H9 (cell line): ENCODE data around the gene AKR1C8. TPM values are rescaled to one million over a fixed set of nuclear protein-coding genes. Genes with fewer than 3 reads are reported as not detected.
"Not testable (repeated sequence)": the region's sequence is repeated elsewhere in the genome, so short reads cannot be mapped to it uniquely, and the experiment has no call there.

ENCODE experiments used
- DNase-seq: peaks from one replicate; pipeline ENCODE4 v3.0.0-alpha.2; 2017
- H2AFZ ChIP-seq: one replicate; pipeline ENCODE4 v1.6.1; 2013; ENCODE audit warnings: mild to moderate bottlenecking, low read length, control low read depth, moderate library complexity
- H2AK5ac ChIP-seq: 2 replicates; pipeline ENCODE4 v1.6.1; 2013; ENCODE audit warnings: low read length, control low read depth, mixed read lengths; ENCODE audit not compliant: insufficient read length
- H2BK120ac ChIP-seq: one replicate; pipeline ENCODE4 v1.6.1; 2013; ENCODE audit warnings: low read depth, mild to moderate bottlenecking, low read length, control low read depth, inconsistent platforms; ENCODE audit not compliant: poor library complexity, severe bottlenecking
- H2BK12ac ChIP-seq: 2 replicates; pipeline ENCODE4 v1.6.1; 2013; ENCODE audit warnings: low read length, control low read depth, mixed read lengths, low read depth; ENCODE audit not compliant: insufficient read length
- H2BK15ac ChIP-seq: 2 replicates; pipeline ENCODE4 v1.6.1; 2013; ENCODE audit warnings: low read depth, low read length, control low read depth
- H2BK20ac ChIP-seq: one replicate; pipeline ENCODE4 v1.6.1; 2013; ENCODE audit warnings: low read depth, mild to moderate bottlenecking, low read length, control low read depth, inconsistent platforms; ENCODE audit not compliant: poor library complexity, severe bottlenecking
- H2BK5ac ChIP-seq: 2 replicates; pipeline ENCODE4 v1.6.1; 2013; ENCODE audit warnings: low read length, control low read depth, mixed read lengths; ENCODE audit not compliant: insufficient read length
- H3K14ac ChIP-seq: 2 replicates; pipeline ENCODE4 v1.6.1; 2013; ENCODE audit warnings: low read length, control low read depth; ENCODE audit not compliant: insufficient read depth
- H3K18ac ChIP-seq: 2 replicates; pipeline ENCODE4 v1.6.1; 2013; ENCODE audit warnings: low read depth, mild to moderate bottlenecking, mixed read lengths, low read length, control low read depth; ENCODE audit not compliant: insufficient read length
- H3K23ac ChIP-seq: 2 replicates; pipeline ENCODE4 v1.6.1; 2013; ENCODE audit warnings: low read length, control low read depth, mixed read lengths, low read depth; ENCODE audit not compliant: insufficient read length
- H3K23me2 ChIP-seq: 2 replicates; pipeline ENCODE4 v1.6.1; 2013; ENCODE audit warnings: low read depth, mild to moderate bottlenecking, mixed read lengths, low read length, control low read depth; ENCODE audit not compliant: insufficient read length, poor library complexity, severe bottlenecking
- H3K27ac ChIP-seq: 2 replicates; pipeline ENCODE4 v1.5.1; 2013; ENCODE audit warnings: low read length, control low read depth, mixed read lengths, low read depth; ENCODE audit not compliant: insufficient read length
- H3K27me3 ChIP-seq: 2 replicates; pipeline ENCODE4 v1.6.1; 2013; ENCODE audit warnings: low read length, control low read depth, inconsistent platforms; ENCODE audit not compliant: insufficient read depth
- H3K4ac ChIP-seq: 2 replicates; pipeline ENCODE4 v1.6.1; 2013; ENCODE audit warnings: low read depth, mild to moderate bottlenecking, control low read depth, inconsistent platforms, low read length, moderate library complexity
- H3K4me1 ChIP-seq: 2 replicates; pipeline ENCODE4 v1.6.1; 2013; ENCODE audit warnings: low read length, control low read depth, inconsistent platforms; ENCODE audit not compliant: insufficient read depth
- H3K4me2 ChIP-seq: 2 replicates; pipeline ENCODE4 v1.6.1; 2013; ENCODE audit warnings: low read length, control low read depth, mixed read lengths; ENCODE audit not compliant: insufficient read length, insufficient read depth
- H3K56ac ChIP-seq: 2 replicates; pipeline ENCODE4 v1.6.1; 2013; ENCODE audit warnings: low read depth, mild to moderate bottlenecking, mixed read lengths, low read length, control low read depth; ENCODE audit not compliant: insufficient read length
- H3K79me1 ChIP-seq: 2 replicates; pipeline ENCODE4 v1.6.1; 2013; ENCODE audit warnings: low read depth, mild to moderate bottlenecking, moderate library complexity, low read length, control low read depth, inconsistent platforms; ENCODE audit not compliant: insufficient read depth, poor library complexity, severe bottlenecking
- H3K79me2 ChIP-seq: 2 replicates; pipeline ENCODE4 v1.6.1; 2013; ENCODE audit warnings: low read length, control low read depth, inconsistent platforms; ENCODE audit not compliant: insufficient read depth
- H3K9ac ChIP-seq: 2 replicates; pipeline ENCODE4 v1.6.1; 2013; ENCODE audit warnings: low read length, control low read depth, mixed read lengths; ENCODE audit not compliant: insufficient read length; ENCODE audit errors: extremely low read depth
- H3K9me3 ChIP-seq: one replicate; pipeline ENCODE4 v1.6.1; 2013; ENCODE audit warnings: low read depth, low read length, inconsistent platforms; ENCODE audit not compliant: control insufficient read depth
- H3T11ph ChIP-seq: one replicate; pipeline ENCODE4 v1.6.1; 2013; ENCODE audit warnings: mild to moderate bottlenecking, low read length, control low read depth, inconsistent platforms
- H4K20me1 ChIP-seq: one replicate; pipeline ENCODE4 v1.6.1; 2013; ENCODE audit not compliant: control insufficient read depth, insufficient read length, insufficient read depth
- H4K5ac ChIP-seq: 2 replicates; pipeline ENCODE4 v1.6.1; 2013; ENCODE audit warnings: low read depth, mild to moderate bottlenecking, mixed read lengths, low read length, control low read depth; ENCODE audit not compliant: insufficient read length
- H4K8ac ChIP-seq: replicated peaks from 2 replicates; pipeline ENCODE4 v1.6.1; 2013; ENCODE audit warnings: low read length, control low read depth, mixed read lengths, low read depth; ENCODE audit not compliant: insufficient read length
- H4K91ac ChIP-seq: 2 replicates; pipeline ENCODE4 v1.6.1; 2013; ENCODE audit warnings: low read depth, mild to moderate bottlenecking, moderate library complexity, mixed read lengths, low read length, control low read depth; ENCODE audit not compliant: insufficient read length
- H3K27ac Mint-ChIP-seq, 3 experiments: 2 replicates in 2 of 3; 3 replicates in 1 of 3; pipeline ENCODE4 v1.8.0; 2020 to 2021; ENCODE audit warnings: mixed read lengths in 3 of 3, mild to moderate bottlenecking in 1 of 3, moderate library complexity in 1 of 3
- H3K27me3 Mint-ChIP-seq: 2 replicates; pipeline ENCODE4 v1.8.0; 2021; ENCODE audit warnings: low read depth, mild to moderate bottlenecking, moderate library complexity, mixed read lengths
- H3K36me3 Mint-ChIP-seq, 3 experiments: 2 replicates in 2 of 3; 3 replicates in 1 of 3; pipeline ENCODE4 v1.8.0; 2020 to 2021; ENCODE audit warnings: low read depth in 3 of 3, mixed read lengths in 3 of 3; ENCODE audit not compliant: insufficient read depth in 1 of 3
- H3K4me1 Mint-ChIP-seq, 2 experiments: 2 replicates each; pipeline ENCODE4 v1.8.0; 2020; ENCODE audit warnings: mixed read lengths in 2 of 2
- H3K4me3 Mint-ChIP-seq, 2 experiments: 2 replicates in 1 of 2; 3 replicates in 1 of 2; pipeline ENCODE4 v1.8.0; 2020 to 2021; ENCODE audit warnings: mild to moderate bottlenecking in 2 of 2, mixed read lengths in 2 of 2, moderate library complexity in 1 of 2
- H3K9me3 Mint-ChIP-seq, 2 experiments: 2 replicates in 1 of 2; 3 replicates in 1 of 2; pipeline ENCODE4 v1.8.0; 2020; ENCODE audit warnings: mild to moderate bottlenecking in 2 of 2, mixed read lengths in 2 of 2, moderate library complexity in 1 of 2
- WGBS: extraction: QIAGEN DNeasy Blood & Tissue Kit; methylation state at CpG from one replicate; pipeline ENCODE4 v1.1.7; 2013; ENCODE audit warnings: missing lambda C conversion rate, low lambda C conversion rate, mixed read lengths; ENCODE audit not compliant: insufficient read length; ENCODE audit errors: extremely low coverage; 5-methylcytosine and 5-hydroxymethylcytosine counted together
- total RNA-seq: library from RNA; stranded (reverse); gene quantifications from 2 replicates; pipeline ENCODE4 v1.2.1, GENCODE V29; 2021
- TF ChIP-seq, protein P1 (sequence below): fragments of 200-600 bp; sonication (generic); conservative IDR thresholded peaks from 3 replicates; pipeline ENCODE4 v1.8.0; 2021; ENCODE audit warnings: antibody characterized with exemption, mild to moderate bottlenecking

AKR1C8 gene
- total RNA-seq, 1 experiment from 2014 or later: not detected

DNA sequence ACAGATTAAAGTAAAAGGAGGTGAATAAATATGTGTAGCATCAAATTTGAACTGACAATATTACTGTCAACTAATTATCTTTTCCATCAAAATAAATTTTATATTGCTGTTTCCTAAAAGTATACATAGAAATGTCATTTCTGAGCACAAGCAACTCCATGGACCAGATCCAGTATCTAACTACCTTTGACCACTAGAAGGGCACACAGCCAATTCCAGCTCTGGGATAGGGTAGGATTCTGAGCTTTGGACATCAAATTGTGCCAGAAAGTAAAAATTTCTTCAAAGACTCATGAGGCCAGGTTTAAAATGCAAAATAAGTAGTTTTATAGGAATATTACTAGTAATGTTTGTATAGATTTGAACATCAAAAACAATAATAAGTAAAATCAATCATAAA is 61.1 kb downstream of the AKR1C8 start:
- no peak overlapping the region for H4K91ac ChIP-seq
- Mint-ChIP-seq H3K4me3 (no peak overlapping the region), H3K4me1 (no peaks in the 10 kb centered on the region), H3K9me3 (peaks cover 56 to 79% of the 10 kb centered on the region in 2 experiments), H3K36me3 (peaks cover 3 to 5% (median 4%) of the 10 kb centered on the region in 3 experiments; a peak in 4 of 7 replicates), H3K27ac (no peak overlapping the region), H3K27me3 (peaks cover 2% of the 10 kb centered on the region)
- no peaks in the 10 kb centered on the region for H3K79me1 ChIP-seq
- H2AFZ ChIP-seq: no peak overlapping the region
- no peak overlapping the region for H3T11ph ChIP-seq
- H2BK5ac ChIP-seq: no peak overlapping the region
- no peak overlapping the region for H3K56ac ChIP-seq
- no peak overlapping the region for H3K23ac ChIP-seq
- H3K14ac ChIP-seq: no peak overlapping the region
- no peak overlapping the region for H3K27ac ChIP-seq
- peaks cover 23% of the 10 kb centered on the region for H3K9me3 ChIP-seq
- H3K27me3 ChIP-seq: no peaks in the 10 kb centered on the region
- TF ChIP-seq, protein P1, sequence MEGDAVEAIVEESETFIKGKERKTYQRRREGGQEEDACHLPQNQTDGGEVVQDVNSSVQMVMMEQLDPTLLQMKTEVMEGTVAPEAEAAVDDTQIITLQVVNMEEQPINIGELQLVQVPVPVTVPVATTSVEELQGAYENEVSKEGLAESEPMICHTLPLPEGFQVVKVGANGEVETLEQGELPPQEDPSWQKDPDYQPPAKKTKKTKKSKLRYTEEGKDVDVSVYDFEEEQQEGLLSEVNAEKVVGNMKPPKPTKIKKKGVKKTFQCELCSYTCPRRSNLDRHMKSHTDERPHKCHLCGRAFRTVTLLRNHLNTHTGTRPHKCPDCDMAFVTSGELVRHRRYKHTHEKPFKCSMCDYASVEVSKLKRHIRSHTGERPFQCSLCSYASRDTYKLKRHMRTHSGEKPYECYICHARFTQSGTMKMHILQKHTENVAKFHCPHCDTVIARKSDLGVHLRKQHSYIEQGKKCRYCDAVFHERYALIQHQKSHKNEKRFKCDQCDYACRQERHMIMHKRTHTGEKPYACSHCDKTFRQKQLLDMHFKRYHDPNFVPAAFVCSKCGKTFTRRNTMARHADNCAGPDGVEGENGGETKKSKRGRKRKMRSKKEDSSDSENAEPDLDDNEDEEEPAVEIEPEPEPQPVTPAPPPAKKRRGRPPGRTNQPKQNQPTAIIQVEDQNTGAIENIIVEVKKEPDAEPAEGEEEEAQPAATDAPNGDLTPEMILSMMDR: no peak
- no peak overlapping the region for H2BK20ac ChIP-seq
- no peaks in the 10 kb centered on the region for H3K79me2 ChIP-seq
- H3K9ac ChIP-seq: no peak overlapping the region
- no peak overlapping the region for H2BK12ac ChIP-seq
- H3K18ac ChIP-seq: no peak overlapping the region
- no peak overlapping the region for H4K8ac ChIP-seq
- no peak overlapping the region for H3K4ac ChIP-seq
- no peak overlapping the region for H4K5ac ChIP-seq
- H2BK15ac ChIP-seq: no peak overlapping the region
- no peak for DNase-seq
- no peak overlapping the region for H2AK5ac ChIP-seq
- H3K4me2 ChIP-seq: no peak overlapping the region
- H3K23me2 ChIP-seq: no peaks in the 10 kb centered on the region
- H4K20me1 ChIP-seq: no peaks in the 10 kb centered on the region
- H3K4me1 ChIP-seq: no peaks in the 10 kb centered on the region
- H2BK120ac ChIP-seq: no peak overlapping the region

DNA sequence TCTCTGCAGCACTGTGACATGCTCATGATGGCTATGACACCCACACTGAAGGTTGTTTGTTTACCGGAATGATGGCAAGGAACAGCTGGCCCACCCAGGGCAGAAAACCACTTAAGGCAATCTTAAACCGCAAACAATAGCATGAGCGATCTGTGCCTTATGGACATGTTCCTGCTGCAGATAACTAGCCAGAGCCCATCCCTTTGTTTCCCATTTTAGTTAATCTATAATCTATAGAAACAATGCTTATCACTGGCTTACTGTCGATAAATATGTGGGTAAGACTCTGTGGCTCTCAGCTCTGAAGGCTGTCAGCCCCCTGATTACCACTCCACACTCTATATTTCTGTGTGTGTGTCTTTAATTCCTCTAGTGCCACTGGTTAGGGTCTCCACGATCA is 65.0 kb downstream of the AKR1C8 start:
- H3K18ac ChIP-seq, H3K56ac ChIP-seq, H3K23me2 ChIP-seq, H3K27me3 ChIP-seq, H3K9ac ChIP-seq, H3K27ac Mint-ChIP-seq, H4K8ac ChIP-seq, H2AFZ ChIP-seq, H3K4me1 ChIP-seq, H3K79me1 ChIP-seq, H4K91ac ChIP-seq, H2BK120ac ChIP-seq, H2AK5ac ChIP-seq, H3K4ac ChIP-seq, H3K4me2 ChIP-seq, H4K20me1 ChIP-seq, H3K23ac ChIP-seq, H3K14ac ChIP-seq, H2BK15ac ChIP-seq, DNase-seq, H3K27me3 Mint-ChIP-seq, H3T11ph ChIP-seq, H3K4me1 Mint-ChIP-seq, H3K4me3 Mint-ChIP-seq, H3K27ac ChIP-seq, H2BK5ac ChIP-seq, H2BK12ac ChIP-seq, H3K36me3 Mint-ChIP-seq, H2BK20ac ChIP-seq, H3K79me2 ChIP-seq, H4K5ac ChIP-seq: not testable (repeated sequence)
- peaks cover 23% of the 10 kb centered on the region for H3K9me3 ChIP-seq
- no CpG with 5 or more reads among the region's 5 CpGs for WGBS
- H3K9me3 Mint-ChIP-seq: peaks cover 67 to 80% of the 10 kb centered on the region in 2 experiments
